ENCODE data around the gene ZMYM4.
"Not testable (repeated sequence)": the region's sequence is repeated elsewhere in the genome, so short reads cannot be mapped to it uniquely, and the experiment has no call there.

Gene ZMYM4

DNA sequence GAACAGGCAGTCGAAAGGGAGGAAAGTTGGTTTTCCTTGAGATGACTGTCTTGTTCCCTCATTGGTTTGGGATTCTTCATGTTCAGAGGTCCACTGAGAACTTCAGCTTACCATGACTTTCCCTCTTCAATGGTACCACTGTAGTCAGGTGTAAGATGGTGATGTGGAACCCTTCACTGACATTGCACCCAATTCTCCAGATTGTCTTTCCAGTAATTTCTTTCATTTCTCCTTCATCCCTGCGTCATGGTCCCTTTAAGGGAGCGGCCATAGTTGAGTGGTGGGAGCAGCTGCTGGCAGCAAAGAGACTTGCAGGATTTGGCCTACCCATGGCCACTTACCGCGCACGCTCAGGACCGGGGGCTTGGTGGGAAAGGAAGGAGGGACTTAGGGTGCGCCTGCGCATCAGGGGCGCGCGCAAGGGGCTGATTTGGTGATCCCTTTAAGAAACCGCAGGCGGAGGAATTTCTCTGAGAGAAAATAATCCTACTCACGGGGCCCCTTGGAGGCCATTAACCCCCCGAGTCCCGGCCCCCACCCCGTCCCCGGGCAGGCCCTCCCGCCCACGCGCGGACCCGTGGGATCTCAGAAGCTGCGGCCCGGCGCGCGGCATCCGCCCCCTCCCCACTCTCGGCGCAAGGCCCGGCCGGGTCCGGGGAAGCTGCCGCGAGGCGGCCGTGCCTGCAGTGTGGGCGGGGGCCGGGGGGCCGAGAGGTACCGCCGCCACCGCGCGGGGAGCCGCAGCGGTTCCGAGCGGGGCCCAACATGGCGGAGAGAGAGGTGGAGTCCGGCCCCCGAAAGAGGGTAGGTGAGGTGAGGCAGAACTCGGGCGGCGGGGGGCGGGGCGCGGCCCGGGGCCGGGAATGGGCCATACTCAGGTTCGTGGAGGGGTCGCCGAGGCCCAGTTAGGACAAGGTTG, at the start of gene ZMYM4:
Gene ZMYM4 (plus strand): TSS at position 428 of the 919 bp plus-strand sequence. CDS start 338 bp downstream, at position 766.
- DNase-seq (ENCODE audit: low read depth), result peak; percentile 79

GRCh38 chr1:35220976-35221375, 47.5 kb upstream of the ZMYM4 start:
- no peak for DNase-seq (ENCODE audit: low read depth)

GRCh38 chr1:35222322-35223083, 46.0 kb upstream of the ZMYM4 start:
- DNase-seq (ENCODE audit: low read depth), result no peak

DNA sequence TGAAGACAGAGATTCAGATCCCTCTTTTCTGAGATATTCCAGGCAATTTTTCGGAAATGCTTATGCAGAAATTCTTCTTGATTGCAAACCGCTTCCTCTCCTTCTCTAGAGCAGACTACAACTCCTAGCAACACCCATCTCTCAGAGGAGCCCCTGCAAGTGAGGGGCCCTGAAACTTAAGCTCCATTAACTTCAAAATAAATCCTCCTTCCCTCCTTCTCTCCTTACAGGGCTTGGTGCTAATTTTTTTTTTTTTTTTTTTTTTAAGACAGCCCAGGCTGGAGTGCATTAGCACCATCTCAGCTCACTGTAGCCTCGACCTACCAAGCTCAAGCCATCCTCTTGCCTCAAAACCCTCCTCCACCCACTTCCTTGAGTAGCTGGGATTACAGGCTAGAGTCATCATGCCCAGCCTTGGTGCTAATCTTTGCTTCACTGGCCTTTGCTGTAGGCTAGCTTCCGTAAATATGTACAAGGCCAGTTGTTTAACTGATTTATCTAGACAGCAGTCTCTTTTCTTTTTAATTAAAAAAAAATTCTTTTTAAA, 45.4 kb upstream of the ZMYM4 start:
- no peak for DNase-seq (ENCODE audit: low read depth)

- DNase-seq (ENCODE audit: low read depth), result no peak
These were observed 42.0 kb upstream of the ZMYM4 start for GRCh38 chr1:35226546-35226945.

- no peak for DNase-seq (ENCODE audit: low read depth)
These were observed 38.7 kb upstream of the ZMYM4 start for GRCh38 chr1:35229587-35230360.

GRCh38 chr1:35231287-35231686, 37.2 kb upstream of the ZMYM4 start:
- no peak for DNase-seq (ENCODE audit: low read depth)

DNA sequence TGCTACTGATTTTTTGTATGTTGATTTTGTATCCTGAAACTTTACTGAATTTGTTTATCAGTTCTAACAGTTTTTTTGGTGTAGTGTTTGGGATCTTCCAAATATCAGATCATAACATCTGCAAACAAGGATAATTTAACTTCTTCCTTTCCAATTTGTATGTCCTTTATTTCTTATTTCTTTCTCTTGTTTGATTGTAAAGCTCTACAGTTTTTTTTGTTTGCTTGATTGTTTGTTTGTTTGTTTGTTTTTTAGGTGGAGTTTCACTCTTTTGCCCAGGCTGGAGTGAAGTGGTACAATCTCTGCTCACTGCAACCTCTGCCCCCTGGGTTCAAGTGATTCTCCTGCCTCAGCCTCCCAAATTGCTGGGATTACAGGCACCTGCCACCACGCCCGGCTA, 31.7 kb upstream of the ZMYM4 start:
- DNase-seq (ENCODE audit: low read depth), result not testable (repeated sequence)

- no peak for DNase-seq (ENCODE audit: low read depth)
These were observed 24.8 kb upstream of the ZMYM4 start for GRCh38 chr1:35243691-35244090.

DNA sequence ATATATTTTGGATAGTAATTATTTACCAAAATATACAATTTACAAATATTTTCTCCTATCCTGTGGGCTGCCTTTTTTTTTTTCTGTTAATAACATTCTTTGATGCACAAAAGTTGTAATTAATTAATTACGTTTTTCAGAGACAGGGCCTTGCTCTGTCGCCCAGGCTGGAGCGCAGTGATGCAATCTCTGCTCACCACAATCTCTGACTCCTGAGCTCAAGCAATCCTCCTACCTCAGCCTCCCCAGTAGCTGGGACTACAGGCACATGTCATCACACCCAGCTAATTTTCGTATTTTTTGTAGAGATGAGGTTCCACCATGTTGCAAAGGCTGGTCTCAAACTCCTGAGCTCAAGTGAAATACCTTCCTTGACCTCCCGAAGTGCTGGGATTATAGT, 21.3 kb upstream of the ZMYM4 start:
- DNase-seq (ENCODE audit: low read depth), result no peak

- DNase-seq (ENCODE audit: low read depth), result no peak
These were observed 14.6 kb upstream of the ZMYM4 start for GRCh38 chr1:35253941-35254340.

DNA sequence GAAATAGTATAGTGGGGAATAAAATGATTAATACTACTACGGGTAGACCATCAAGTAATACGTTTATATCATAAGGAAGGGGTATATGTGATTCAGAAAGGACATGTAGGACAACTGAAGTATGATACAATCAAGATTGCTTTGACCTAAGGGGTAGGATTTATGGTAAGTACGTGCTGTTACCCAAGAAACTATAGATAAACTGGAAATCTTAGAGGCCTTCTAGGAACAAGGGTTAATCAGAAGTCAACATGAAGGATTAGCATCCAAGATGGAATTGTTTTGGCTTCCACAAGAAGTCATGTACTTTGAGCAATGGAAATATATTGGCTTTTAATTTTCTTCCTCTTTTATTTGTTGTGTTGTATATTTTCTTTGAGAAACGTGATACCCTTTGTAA, 13.2 kb upstream of the ZMYM4 start:
- no peak for DNase-seq (ENCODE audit: low read depth)

GRCh38 chr1:35259561-35259960, 8.9 kb upstream of the ZMYM4 start:
- no peak for DNase-seq (ENCODE audit: low read depth)

DNA sequence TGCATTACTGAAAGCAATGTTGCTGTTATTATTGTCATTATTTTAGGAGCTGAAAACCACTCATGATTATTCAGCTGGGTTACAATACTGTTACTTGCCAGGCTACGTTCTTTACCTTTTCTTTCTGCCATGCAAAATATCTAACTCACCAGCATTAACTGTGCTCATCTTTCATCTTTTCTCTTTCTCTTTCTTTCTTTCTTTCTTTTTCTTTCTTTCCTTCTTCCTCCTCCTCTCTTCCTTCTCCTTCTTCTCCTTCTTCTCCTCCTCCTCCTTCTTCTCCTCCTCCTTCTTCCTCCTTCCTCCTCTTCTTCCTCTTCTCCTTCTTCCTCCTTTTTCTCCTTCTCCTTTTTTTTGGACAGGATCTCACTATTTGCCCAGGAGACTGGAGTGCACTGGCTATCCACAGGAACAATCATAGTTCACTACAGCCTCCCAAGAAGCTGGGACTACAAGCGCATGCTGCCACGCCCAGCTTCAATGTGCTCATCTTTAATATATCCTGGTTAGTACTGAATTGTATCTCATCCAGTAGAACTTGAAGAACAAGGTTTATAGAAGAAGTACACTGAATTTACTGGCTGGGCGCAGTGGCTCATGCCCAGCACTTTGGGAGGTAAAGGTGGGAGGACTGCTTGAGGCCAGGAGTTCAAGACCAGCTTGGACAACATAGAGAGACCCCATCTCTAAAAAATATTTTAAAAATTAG, 6.9 kb upstream of the ZMYM4 start:
- DNase-seq (ENCODE audit: low read depth), result no peak

GRCh38 chr1:35264035-35264434, 4.5 kb upstream of the ZMYM4 start:
- no peak for DNase-seq (ENCODE audit: low read depth)

- DNase-seq (ENCODE audit: low read depth), result no peak
These were observed 3.6 kb upstream of the ZMYM4 start for GRCh38 chr1:35264871-35265270.

DNA sequence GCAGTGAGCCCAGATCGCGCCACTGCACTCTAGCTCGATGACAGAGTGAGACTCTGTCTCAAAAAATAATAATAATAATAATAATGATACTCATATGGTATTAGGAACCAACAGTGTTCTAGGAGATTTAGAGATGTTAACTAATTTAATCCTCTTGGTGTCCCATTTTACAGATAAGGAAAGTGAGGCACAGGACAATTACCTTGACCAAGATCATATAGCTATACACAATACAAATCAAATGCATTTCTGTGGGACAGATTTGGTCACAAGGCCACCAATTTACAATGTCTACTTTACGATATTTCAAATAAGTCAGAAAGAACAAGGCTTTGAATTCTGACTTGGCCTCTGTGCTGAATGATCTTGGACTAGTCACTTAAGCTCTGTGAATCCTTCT, 2.2 kb upstream of the ZMYM4 start:
- no peak for DNase-seq (ENCODE audit: low read depth)

DNA sequence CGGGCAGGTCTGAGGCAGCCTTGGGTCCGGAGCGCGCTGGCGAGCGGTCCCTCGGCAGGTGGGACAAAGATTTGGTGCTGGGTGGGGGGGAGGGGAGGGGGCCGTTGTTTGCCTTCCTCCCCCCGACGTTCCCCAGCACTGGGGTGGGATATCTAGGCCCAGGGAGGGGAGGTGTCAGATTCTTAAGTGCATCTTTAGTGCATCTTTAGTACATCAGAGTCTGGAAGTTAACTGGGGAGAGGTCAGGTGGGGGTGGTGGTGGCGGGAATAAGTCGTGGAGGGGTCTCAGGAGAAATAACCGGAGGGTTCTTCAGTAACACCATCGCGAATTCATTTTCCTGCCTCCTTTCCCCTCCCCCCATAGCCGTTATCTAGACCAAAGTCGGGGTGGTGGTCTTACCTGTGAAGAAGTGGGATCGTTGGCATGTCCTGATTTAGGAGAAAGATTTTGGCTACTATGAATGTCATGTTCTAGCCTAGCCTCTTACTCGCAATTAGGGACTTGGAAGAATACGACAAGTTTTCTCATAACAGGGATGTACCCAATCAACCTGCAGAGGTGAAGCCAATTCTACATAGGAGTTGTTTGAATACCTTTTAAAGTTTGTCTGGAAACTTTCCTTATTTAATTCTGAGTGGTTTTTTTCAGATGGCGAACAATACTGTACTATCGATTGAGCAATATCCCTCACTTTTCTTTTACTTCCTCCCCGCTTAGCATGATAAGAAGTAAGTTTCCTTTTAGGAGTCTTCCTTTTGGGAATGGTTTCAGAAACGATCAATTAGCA, 886 bp downstream of the ZMYM4 start:
- DNase-seq (ENCODE audit: low read depth), result no peak

DNA sequence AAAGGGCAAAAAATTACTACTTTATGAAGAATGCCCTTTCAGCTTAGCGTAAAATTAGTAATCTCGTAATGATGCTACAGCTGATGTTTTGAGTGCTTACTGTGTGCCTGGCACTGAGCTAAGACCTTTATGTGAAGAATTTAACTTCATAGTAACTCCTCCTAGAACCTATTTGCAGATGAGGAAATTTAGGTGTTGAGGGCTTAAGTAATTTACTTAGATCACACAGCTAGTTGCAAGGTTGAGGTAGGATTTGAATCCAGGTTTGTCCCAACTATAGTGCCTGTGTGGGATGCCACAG, 1.4 kb downstream of the ZMYM4 start:
- no peak for DNase-seq (ENCODE audit: low read depth)

GRCh38 chr1:35270836-35271235, 2.3 kb downstream of the ZMYM4 start:
- no peak for DNase-seq (ENCODE audit: low read depth)

DNA sequence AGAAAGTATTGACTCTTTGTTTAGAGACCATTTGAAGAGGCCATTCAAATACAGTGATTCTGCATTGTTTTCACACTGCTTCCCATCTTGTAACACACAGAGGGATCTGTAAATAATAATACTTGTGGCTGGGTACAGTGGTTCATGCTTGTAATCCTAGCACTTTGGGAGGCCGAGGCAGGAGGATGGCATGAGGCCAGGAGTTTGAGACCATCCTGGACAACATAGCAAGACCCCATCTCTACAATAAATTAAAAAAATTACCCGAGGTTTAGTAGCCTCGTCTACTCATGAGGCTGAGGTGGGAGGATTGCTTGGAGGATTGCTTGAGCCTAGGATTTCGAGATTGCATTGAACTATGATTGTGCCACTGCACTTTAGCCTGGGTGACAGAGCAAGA, 5.7 kb downstream of the ZMYM4 start:
- DNase-seq (ENCODE audit: low read depth), result no peak

Data from activated T-helper 1 cell treated with Interleukin-2 at 50 U/mL for 16 hours (primary cell).